Measurements from ENCODE around the gene RHOU.

RHOU gene

DNA sequence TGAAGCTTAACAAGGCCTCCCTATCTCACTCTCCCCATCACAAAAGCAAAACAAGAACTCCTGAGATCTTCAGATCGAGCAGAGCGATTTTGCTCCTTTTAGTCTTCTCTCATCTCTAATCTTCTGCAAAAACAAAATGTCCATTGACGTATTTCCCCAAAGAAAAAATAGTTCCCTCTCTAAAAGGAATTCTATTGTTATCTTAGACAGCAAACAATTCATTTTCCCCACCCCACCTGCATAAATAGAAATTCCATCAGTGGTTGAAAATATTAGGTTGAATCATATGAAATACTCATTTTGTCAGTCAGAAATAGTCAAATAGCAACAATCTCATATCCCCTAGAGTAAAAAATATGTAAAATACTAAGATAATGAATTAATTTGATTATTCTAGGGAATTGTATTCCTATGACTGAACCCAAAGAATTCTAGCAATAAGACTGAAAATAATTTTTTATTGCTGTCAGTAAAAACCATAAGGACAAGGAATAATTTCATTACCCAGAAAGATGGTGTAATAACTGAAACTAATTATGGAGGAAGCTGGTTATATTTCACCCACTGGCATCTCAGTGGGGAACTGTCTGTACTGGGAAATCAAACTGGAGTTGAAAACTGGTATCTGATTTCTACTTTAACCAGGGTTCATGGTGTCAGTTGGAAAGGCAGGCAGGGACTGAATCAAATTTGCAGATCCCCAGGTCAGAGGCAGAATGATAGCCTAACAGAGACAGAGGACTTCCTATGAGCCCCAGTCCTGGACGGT is 51.3 kb downstream of the RHOU start:
- no peak for DNase-seq

GRCh38 chr1:228791791-228792190 is 56.5 kb downstream of the RHOU start:
- no peak for DNase-seq

GRCh38 chr1:228792601-228793000 is 57.3 kb downstream of the RHOU start:
- no peak for DNase-seq

- DNase-seq, result no peak
These were observed 57.8 kb downstream of the RHOU start for GRCh38 chr1:228793032-228793431.

GRCh38 chr1:228794173-228794572 is 58.9 kb downstream of the RHOU start:
- DNase-seq, result no peak

- DNase-seq, result no peak
These were observed 59.5 kb downstream of the RHOU start for GRCh38 chr1:228794810-228795209.

- DNase-seq, result no peak
These were observed 60.3 kb downstream of the RHOU start for GRCh38 chr1:228795596-228795995.

All from effector CD4-positive, alpha-beta T cell (primary cell).